ENCODE measurements around the gene ENOX1.

ENOX1 gene

DNA sequence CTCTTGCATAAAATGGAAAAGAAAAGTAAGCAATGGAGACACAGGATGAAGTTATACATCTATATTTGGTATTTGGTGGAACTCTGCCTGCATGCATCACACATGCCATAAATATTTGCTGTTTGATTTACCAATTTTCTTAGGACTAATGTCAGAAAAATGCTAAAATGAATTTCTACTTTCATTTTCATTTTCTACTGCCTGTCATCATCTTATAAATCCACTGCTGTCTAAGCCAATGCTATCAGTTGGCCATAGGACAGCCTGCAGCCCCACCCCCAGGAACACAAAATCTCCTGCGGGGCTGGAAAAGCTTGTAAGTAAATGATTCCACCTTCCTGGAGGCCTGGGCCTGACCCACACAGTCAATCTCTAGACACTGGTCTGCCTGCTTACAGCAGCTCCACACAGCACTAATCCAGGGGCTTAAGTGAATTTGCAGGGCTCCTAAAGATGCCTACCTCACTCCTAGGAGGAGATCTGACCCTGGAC is 122.0 kb downstream of the ENOX1 start:
- peak in 1 of 2 experiments; percentile 6 for DNase-seq

DNA sequence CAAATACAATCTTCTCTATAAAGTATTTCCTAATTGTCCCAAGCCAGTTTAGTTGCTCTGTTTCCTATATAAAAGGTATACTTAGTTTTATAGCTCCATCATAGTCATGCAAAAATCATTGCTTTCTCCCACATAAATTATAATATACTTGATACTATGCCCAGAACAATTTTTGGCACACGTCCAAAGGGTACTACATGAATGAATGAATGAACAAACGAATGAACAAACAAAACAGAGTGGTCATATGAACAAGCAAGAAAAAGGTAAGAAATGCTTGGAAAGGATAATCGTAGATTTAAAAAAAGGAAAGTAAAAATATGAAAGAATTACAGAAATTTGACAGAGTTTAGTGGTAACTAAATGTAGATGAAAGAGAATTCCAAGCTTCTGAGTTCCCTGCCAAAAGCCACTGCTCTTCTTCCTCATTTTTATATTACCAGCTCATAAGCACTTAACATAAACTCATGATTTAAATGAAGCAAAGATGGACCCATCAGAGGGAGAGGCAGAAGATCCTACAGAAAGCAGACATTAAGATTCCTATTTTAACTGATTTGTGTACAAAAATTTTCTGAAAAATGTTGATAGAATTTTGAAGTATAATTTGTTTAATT is 123.2 kb downstream of the ENOX1 start:
- no peak for DNase-seq

- no peak for DNase-seq
Measured at GRCh38 chr13:43662976-43663375, 123.8 kb downstream of the ENOX1 start.

GRCh38 chr13:43661161-43661830 is 125.5 kb downstream of the ENOX1 start:
- no peak for DNase-seq

DNA sequence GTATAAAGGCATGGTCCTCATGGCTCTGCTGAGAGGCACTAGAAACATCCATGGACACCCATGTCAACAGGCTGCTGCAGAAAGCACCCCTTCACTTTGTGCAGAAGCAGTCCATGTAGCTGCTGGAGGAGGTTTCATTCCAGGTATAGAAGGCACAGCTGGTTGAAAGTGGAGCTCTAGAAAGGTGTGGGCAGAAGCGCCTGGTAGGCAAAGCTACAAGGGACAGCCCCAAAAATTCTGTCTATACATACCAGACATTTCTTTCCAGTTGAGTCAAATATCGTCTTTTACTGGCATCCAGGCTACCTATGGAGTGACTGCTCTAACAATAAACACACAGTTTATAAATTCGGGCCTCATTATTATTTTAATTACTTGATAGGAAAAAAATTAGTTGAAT is 129.3 kb downstream of the ENOX1 start:
- no peak for DNase-seq

GRCh38 chr13:43653980-43654379 is 132.8 kb downstream of the ENOX1 start:
- no peak for DNase-seq

- no peak for DNase-seq
Measured at GRCh38 chr13:43653395-43653794, 133.4 kb downstream of the ENOX1 start.

DNA sequence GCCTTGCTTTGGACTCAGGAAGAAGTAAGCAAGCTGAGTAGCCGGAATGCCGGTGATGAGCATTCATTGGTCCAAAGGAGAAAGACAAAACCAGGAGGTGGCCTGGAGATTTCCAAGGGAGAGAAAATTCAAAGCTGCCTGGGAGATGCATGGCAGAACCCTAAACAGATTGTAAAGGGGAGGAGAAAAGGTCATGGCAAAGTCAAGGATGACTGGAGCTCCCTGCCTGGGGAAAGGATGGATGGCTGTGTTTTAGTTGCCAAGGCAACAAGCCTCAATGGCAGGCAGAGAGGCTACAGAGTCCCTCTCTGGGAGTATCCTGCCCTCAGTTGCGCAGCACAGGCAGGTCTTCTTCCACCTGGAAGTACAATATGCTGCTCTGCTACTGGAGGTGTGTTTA is 134.0 kb downstream of the ENOX1 start:
- no peak for DNase-seq

GRCh38 chr13:43650882-43651281 is 135.9 kb downstream of the ENOX1 start:
- no peak for DNase-seq

GRCh38 chr13:43648733-43649132 is 138.0 kb downstream of the ENOX1 start:
- no peak for DNase-seq

DNA sequence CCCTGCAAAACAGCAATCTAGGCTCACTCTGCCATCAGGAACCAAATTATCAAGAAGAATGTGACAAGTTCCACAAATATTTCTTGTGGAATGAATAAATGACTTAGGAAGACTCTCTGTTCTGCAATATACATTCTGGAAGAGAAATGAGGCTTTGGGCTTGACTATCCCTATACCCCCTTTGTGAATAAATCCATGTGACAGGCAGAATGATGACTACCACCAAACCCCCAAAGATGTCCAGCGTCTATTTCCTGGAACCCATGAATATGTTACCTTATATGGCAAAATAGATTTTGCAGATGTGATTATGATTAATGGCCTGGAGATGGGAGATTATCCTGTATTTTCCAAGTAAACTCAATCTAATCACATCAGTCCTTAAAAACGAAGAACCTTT is 139.3 kb downstream of the ENOX1 start:
- no peak for DNase-seq

- no peak for DNase-seq
Measured at GRCh38 chr13:43640476-43640875, 146.3 kb downstream of the ENOX1 start.

DNA sequence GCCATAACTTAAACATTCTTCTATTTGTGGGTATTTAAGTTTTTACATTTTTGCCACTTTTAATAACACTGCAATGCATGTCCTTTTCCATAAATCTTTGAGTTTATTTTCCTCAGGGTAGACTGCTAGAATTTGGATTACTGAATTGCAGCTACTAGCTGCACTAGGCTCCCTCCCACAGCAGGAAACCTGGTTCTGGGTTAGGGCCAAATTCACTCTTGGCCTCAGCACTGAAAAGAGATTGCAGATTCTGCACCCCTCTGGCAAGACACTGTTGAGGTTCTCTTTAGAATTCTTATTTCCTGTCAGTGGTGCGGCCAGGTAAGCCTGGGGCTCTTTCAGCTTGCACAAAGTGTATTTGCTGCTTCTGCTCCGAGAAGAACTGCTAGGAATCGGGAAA is 155.7 kb downstream of the ENOX1 start:
- no peak for DNase-seq

- no peak for DNase-seq
Measured at GRCh38 chr13:43629691-43630480, 156.9 kb downstream of the ENOX1 start.

DNA sequence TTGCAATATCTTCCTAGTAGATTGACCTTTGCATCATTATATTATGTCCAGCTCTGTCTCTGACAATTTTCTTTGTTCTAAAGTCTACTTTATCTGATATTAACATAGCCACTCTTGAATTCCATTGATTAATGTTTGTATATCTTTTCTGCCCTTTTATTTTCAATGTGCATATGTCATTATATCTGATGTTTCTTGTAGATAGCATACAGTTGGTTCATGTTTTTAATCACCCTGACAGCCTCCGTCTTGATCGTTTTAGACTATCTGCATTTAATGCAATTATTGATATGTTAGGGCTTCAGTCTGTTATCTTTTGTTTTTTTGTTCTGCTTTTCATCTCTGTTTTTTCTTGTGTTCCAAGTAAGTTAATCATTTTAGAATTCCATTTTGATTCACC is 159.8 kb downstream of the ENOX1 start:
- no peak for DNase-seq

- no peak for DNase-seq
Measured at GRCh38 chr13:43614063-43614462, 172.7 kb downstream of the ENOX1 start.

DNA sequence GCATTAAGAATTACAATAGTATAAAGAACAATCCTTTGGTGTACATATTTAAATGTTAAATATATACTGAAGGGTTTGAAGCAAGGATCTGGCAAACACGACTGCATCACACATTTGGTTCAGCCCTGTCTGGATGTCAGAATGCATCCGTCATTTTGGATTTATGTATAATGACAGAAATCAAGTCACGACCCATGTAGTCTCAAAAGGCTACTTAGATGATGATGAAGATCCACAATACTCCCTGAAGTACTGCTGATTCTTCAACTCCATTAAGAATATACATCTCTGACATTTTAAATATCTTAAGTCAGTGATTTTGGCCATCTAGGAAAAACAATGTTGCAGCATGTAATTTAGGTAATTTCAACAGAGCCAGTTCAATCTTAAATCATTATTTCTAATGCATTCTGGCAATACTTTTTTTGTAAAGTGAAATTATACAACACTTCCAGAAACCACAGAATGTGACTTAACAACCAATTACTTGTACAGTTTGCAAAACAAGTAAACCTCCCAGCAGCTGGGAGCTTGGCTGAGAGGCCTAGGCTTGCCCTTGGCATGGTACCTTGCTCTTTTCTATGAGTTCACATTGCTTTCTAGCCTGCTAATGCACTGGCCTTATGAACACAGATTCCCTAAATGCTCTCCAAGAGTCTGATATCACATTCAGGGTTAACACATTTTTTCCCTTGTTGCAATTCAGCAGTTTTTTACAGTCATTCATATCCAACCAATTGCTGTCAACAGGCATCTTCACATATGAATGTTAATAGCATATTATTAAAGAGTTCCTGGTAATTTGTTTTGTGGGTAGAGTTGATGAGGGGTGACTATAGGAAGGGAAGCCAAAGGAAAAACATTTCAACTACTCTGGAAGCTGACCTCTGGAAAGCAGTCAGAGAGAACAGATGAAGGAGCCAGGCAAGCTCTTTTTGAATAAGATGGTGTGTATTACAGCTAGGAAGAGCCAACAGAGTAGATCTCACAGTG is 175.2 kb downstream of the ENOX1 start:
- DNase-seq, result no peak

- no peak for DNase-seq
Measured at GRCh38 chr13:43608400-43609137, 178.2 kb downstream of the ENOX1 start.

DNA sequence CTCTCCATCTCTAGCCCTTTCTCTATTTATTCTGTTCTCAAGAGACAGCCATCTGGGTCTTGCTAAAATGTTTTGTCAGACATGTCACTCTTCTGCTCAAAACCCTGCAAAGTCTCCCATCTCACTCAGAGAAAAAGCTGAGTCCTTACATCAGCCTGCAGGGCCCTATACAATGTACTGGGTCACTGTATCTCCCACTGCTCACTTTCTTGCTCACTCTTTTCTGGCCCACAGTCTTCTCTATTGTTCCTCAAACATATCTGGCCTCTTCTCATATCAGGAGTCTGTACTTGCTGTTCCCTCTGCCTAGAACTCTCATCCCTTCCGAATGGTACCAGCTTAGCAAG is 189.2 kb downstream of the ENOX1 start:
- DNase-seq, result no peak

DNA sequence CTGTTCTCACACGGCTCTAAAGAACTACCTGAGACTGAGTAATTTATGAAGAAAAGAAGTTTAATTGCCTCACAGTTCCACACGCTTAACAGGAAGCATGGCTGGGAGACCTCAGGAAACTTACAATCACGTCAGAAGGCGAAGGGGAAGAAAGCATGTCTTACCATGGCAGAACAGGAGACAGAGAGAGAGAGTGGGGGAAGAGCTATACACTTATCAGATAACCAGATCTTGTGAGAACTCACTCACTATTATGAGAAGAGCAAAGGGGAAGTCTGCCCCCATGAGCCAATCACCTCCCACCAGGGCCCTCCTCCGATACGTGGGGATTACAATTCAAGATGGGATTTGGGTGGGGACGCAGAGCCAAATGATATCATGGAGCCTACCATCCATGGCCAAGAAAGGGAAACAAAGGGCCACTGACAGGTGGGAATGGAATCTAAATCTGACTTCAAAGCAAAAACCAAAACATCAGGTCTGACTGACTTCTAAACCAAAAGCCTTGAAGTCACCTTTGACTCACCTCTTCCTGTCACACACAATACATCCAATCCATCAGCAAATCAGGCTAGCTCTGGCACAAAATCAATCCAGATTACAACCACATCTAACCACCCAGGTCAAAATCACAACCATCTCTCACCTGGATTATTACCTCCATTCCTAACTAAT is 189.7 kb downstream of the ENOX1 start:
- DNase-seq, result no peak

GRCh38 chr13:43596006-43596405 is 190.8 kb downstream of the ENOX1 start:
- no peak for DNase-seq
